GM12872 (cell line): Measurements from ENCODE around the gene NAT8L.

Experiments used
- CTCF ChIP-seq: IDR thresholded peaks from 3 replicates; pipeline ENCODE4 v1.5.1; 2011; ENCODE audit warnings: low read depth, mild to moderate bottlenecking, low read length, moderate library complexity; ENCODE audit not compliant: insufficient read depth

The NAT8L gene

GRCh38 chr4:2059046-2059725, at the start of gene NAT8L:
Gene NAT8L (plus strand): TSS chr4:2059327. CDS start chr4:2059512, 185 bp downstream.
- TF ChIP-seq CTCF = no peak

- no peak for TF ChIP-seq CTCF
These were observed 49.4 kb upstream of the NAT8L start for GRCh38 chr4:2009651-2010233.

GRCh38 chr4:2011583-2011982, 47.5 kb upstream of the NAT8L start:
- TF ChIP-seq CTCF = no peak

GRCh38 chr4:2015008-2015407, 44.1 kb upstream of the NAT8L start:
- TF ChIP-seq CTCF = no peak

- TF ChIP-seq CTCF = no peak
These were observed 34.4 kb upstream of the NAT8L start for GRCh38 chr4:2024683-2025082.

GRCh38 chr4:2025817-2026216, 33.3 kb upstream of the NAT8L start:
- no peak for TF ChIP-seq CTCF

- no peak for TF ChIP-seq CTCF
These were observed 22.8 kb upstream of the NAT8L start for GRCh38 chr4:2036327-2036726.
